ENCODE results near the gene PTPRM.

GRCh38 chr18:7766346-7766745 lies 199.2 kb downstream of the PTPRM start:
- TF ChIP-seq EZH2 (IDR thresholded peaks at IDR 0.05; ENCODE audit: low read length) (no peak), CTCF (optimal IDR thresholded peaks at IDR 0.05 in 1 of 3, IDR thresholded peaks at IDR 0.05 in 1 of 3, conservative IDR thresholded peaks at IDR 0.05 in 1 of 3; ENCODE audit: extremely low read depth in 1 of 3, insufficient read depth in 2 of 3, low read length in 3 of 3) (no peak)
